Spinal cord (tissue), 10 donors: Measurements from ENCODE around the gene IL15. TPM values are rescaled to one million over a fixed set of nuclear protein-coding genes. Genes with fewer than 3 reads are reported as not detected.
A peak's percentile ranks its signal among the peaks of the same experiment; 100 is the strongest.
"Not testable (repeated sequence)": the region's sequence is repeated elsewhere in the genome, so short reads cannot be mapped to it uniquely, and the experiment has no call there.

Experiments
- DNase-seq, 6 donors: peaks; one replicate each; pipeline versions ENCODE4 v3.0.0 to v3.0.0-alpha.2; 2013 to 2015; ENCODE audit warnings: low spot score in 6 of 6, low read depth in 4 of 6
- H3K27ac ChIP-seq: one replicate; pipeline ENCODE4 v1.5.1; 2013; ENCODE audit warnings: low read depth, low read length, control low read depth
- H3K27me3 ChIP-seq: one replicate; pipeline ENCODE4 v1.6.1; 2013; ENCODE audit warnings: low read length; ENCODE audit not compliant: control insufficient read depth, insufficient read depth
- H3K36me3 ChIP-seq: one replicate; pipeline ENCODE4 v1.6.1; 2013; ENCODE audit warnings: low read length; ENCODE audit not compliant: control insufficient read depth, insufficient read depth
- H3K4me1 ChIP-seq: one replicate; pipeline ENCODE4 v1.6.1; 2013; ENCODE audit warnings: low read length; ENCODE audit not compliant: control insufficient read depth, insufficient read depth
- H3K4me3 ChIP-seq: one replicate; pipeline ENCODE4 v1.5.1; 2013; ENCODE audit warnings: low read depth, low read length, control low read depth
- H3K9me3 ChIP-seq: one replicate; pipeline ENCODE4 v1.6.1; 2013; ENCODE audit warnings: low read length; ENCODE audit not compliant: control insufficient read depth, insufficient read depth
- WGBS: methylation state at CpG from one replicate; pipeline ENCODE4 v1.1.5; 2013; ENCODE audit warnings: missing lambda C conversion rate; ENCODE audit not compliant: insufficient coverage; 5-methylcytosine and 5-hydroxymethylcytosine counted together
- polyA plus RNA-seq, 2 donors: library from polyadenylated mRNA; unstranded; fragments of 120-200 nt; gene quantifications; one replicate each; pipeline ENCODE4 v1.2.1, GENCODE V29; 2013; ENCODE audit not compliant: insufficient read length in 2 of 2
- total RNA-seq, 2 donors: library from RNA; depleted of rRNA in 1 of 2; stranded (reverse); fragments of 120-200 nt in 1 of 2; fragments of >200 nt in 1 of 2; gene quantifications; one replicate each; pipeline versions ENCODE4 v1.2.3 to v1.2.4, GENCODE V29; 2013 to 2014
- donor health status: healthy.

The IL15 gene
- total and polyA plus RNA-seq, 4 donors, result 1.1 to 3.1 (median 2.4) TPM

- H3K27ac ChIP-seq, H3K4me3 ChIP-seq, H3K36me3 ChIP-seq, H3K4me1 ChIP-seq, DNase-seq, H3K27me3 ChIP-seq, H3K9me3 ChIP-seq: not testable (repeated sequence)
- 97% methylated on average over 22 of the region's 29 CpGs for WGBS
Measured at GRCh38 chr4:141689726-141690296, 53.4 kb downstream of the IL15 start.

GRCh38 chr4:141691247-141691646, 54.9 kb downstream of the IL15 start:
- H3K27ac ChIP-seq, DNase-seq, H3K9me3 ChIP-seq, H3K27me3 ChIP-seq, H3K4me1 ChIP-seq, H3K36me3 ChIP-seq, H3K4me3 ChIP-seq: not testable (repeated sequence)
- 60% methylated on average over 1 of the region's 1 CpG for WGBS

GRCh38 chr4:141692081-141692480, 55.7 kb downstream of the IL15 start:
- H3K9me3 ChIP-seq, result no peaks in the 10 kb centered on the region
- 83% methylated on average over 2 of the region's 2 CpGs for WGBS
- H3K27ac ChIP-seq, result no peak overlapping the region
- DNase-seq, result no peak
- no peaks in the 10 kb centered on the region for H3K36me3 ChIP-seq
- H3K4me3 ChIP-seq, result no peak overlapping the region
- no peaks in the 10 kb centered on the region for H3K4me1 ChIP-seq
- no peaks in the 10 kb centered on the region for H3K27me3 ChIP-seq

- 100% methylated on average over 1 of the region's 2 CpGs for WGBS
- no peaks in the 10 kb centered on the region for H3K4me1 ChIP-seq
- no peaks in the 10 kb centered on the region for H3K36me3 ChIP-seq
- H3K9me3 ChIP-seq, result no peaks in the 10 kb centered on the region
- no peak overlapping the region for H3K4me3 ChIP-seq
- no peak overlapping the region for H3K27ac ChIP-seq
- DNase-seq, result no peak
- no peaks in the 10 kb centered on the region for H3K27me3 ChIP-seq
Measured at GRCh38 chr4:141697116-141697515, 60.7 kb downstream of the IL15 start.

GRCh38 chr4:141702472-141703182, 66.2 kb downstream of the IL15 start:
- H3K27ac ChIP-seq, result no peak overlapping the region
- no peaks in the 10 kb centered on the region for H3K4me1 ChIP-seq
- H3K36me3 ChIP-seq, result no peaks in the 10 kb centered on the region
- H3K27me3 ChIP-seq, result no peaks in the 10 kb centered on the region
- WGBS, result 83% methylated on average over 3 of the region's 3 CpGs
- peaks cover 5% of the 10 kb centered on the region for H3K9me3 ChIP-seq
- DNase-seq, result peak in 1 of 6 donors; percentile 4
- H3K4me3 ChIP-seq, result no peak overlapping the region

GRCh38 chr4:141703497-141703896, 67.1 kb downstream of the IL15 start:
- H3K27me3 ChIP-seq, result no peaks in the 10 kb centered on the region

GRCh38 chr4:141705048-141705746, 68.8 kb downstream of the IL15 start:
- H3K36me3 ChIP-seq, result no peaks in the 10 kb centered on the region
- H3K4me1 ChIP-seq, result no peaks in the 10 kb centered on the region
- H3K27me3 ChIP-seq, result no peaks in the 10 kb centered on the region
- no peak overlapping the region for H3K4me3 ChIP-seq
- H3K9me3 ChIP-seq, result peaks cover 5% of the 10 kb centered on the region
- 80% methylated on average over 1 of the region's 2 CpGs for WGBS
- no peak overlapping the region for H3K27ac ChIP-seq
- no peak for DNase-seq

More at GRCh38 chr4:141703497-141703896, 67.1 kb downstream of the IL15 start:
- H3K36me3 ChIP-seq, result no peaks in the 10 kb centered on the region
- no peak overlapping the region for H3K27ac ChIP-seq
- WGBS, result no CpG with 5 or more reads among the region's 2 CpGs
- DNase-seq, result no peak
- no peak overlapping the region for H3K4me3 ChIP-seq
- peaks cover 5% of the 10 kb centered on the region for H3K9me3 ChIP-seq
- H3K4me1 ChIP-seq, result no peaks in the 10 kb centered on the region

- no CpG with 5 or more reads among the region's 1 CpG for WGBS
- Histone ChIP-seq H3K36me3 (no peaks in the 10 kb centered on the region), H3K27ac (no peak overlapping the region), H3K4me1 (no peaks in the 10 kb centered on the region), H3K27me3 (no peaks in the 10 kb centered on the region), H3K4me3 (no peak overlapping the region), H3K9me3 (peaks cover 5% of the 10 kb centered on the region)
- DNase-seq, result no peak
Measured at GRCh38 chr4:141705747-141706377, 69.5 kb downstream of the IL15 start.

GRCh38 chr4:141706445-141706844, 70.1 kb downstream of the IL15 start:
- no peaks in the 10 kb centered on the region for H3K4me1 ChIP-seq
- H3K4me3 ChIP-seq, result no peak overlapping the region
- WGBS, result no CpG with 5 or more reads among the region's 3 CpGs
- no peaks in the 10 kb centered on the region for H3K36me3 ChIP-seq
- DNase-seq, result no peak
- H3K9me3 ChIP-seq, result peaks cover 5% of the 10 kb centered on the region
- no peaks in the 10 kb centered on the region for H3K27me3 ChIP-seq
- H3K27ac ChIP-seq, result no peak overlapping the region
